B cell (primary cell): ENCODE measurements around the gene MYL10. TPM values are rescaled to one million over a fixed set of nuclear protein-coding genes. Genes with fewer than 3 reads are reported as not detected.

ENCODE experiments used
- ATAC-seq: fragments of 200-7000 bp; cut with Tn5 transposase; one replicate; pipeline ENCODE4 v1.10.0; 2021; ENCODE audit warnings: low read depth, mild to moderate bottlenecking, moderate number of reproducible peaks, moderate library complexity
- CTCF ChIA-PET: fragments of 350-600 bp; sonication (Branson Sonifier 250); formaldehyde crosslinking; loops from one replicate; lab custom pipeline; 2021; ENCODE audit warnings: antibody characterized with exemption, inconsistent platforms; lab: Charles Lee
- POLR2A ChIA-PET: fragments of 350-600 bp; sonication (Branson Sonifier 250); formaldehyde crosslinking; loops from one replicate; lab custom pipeline; 2021; ENCODE audit warnings: antibody characterized with exemption; lab: Charles Lee
- DNase-seq: peaks from one replicate; pipeline ENCODE4 v3.0.0; 2013
- H2AFZ ChIP-seq: 2 replicates; pipeline ENCODE4 v1.6.1; 2012; ENCODE audit warnings: mild to moderate bottlenecking, low read depth, low read length; ENCODE audit not compliant: insufficient read depth, poor library complexity, severe bottlenecking
- H3K27ac ChIP-seq, 2 donors: 1 replicate in 1 of 2; 2 replicates in 1 of 2; pipeline ENCODE4 v1.5.1; 2012 to 2013; ENCODE audit warnings: low read length in 2 of 2, mild to moderate bottlenecking in 2 of 2, moderate library complexity in 1 of 2
- H3K27me3 ChIP-seq, 4 experiments: fragments of 200-600 bp in 1 of 4; sonication (generic) in 1 of 4; replicated peaks in 1 of 4; 1 replicate in 2 of 4; 2 replicates in 2 of 4; pipeline versions ENCODE4 v1.6.1 to v1.7.0; 2013 to 2016; ENCODE audit warnings: low read length in 3 of 4, mild to moderate bottlenecking in 2 of 4, mixed read lengths in 1 of 4, moderate library complexity in 1 of 4; ENCODE audit not compliant: insufficient read depth in 4 of 4, control insufficient read depth in 3 of 4; ENCODE audit errors: control extremely low read depth in 1 of 4
- H3K36me3 ChIP-seq, 2 experiments: replicated peaks in 1 of 2; 1 replicate in 1 of 2; 2 replicates in 1 of 2; pipeline versions ENCODE4 v1.6.1 to v1.7.1; 2013; ENCODE audit warnings: low read length in 1 of 2; ENCODE audit not compliant: insufficient read depth in 2 of 2, control insufficient read depth in 1 of 2; ENCODE audit errors: control extremely low read depth in 1 of 2, extremely low read depth in 1 of 2
- H3K4me1 ChIP-seq, 2 donors: fragments of 200-600 bp in 1 of 2; sonication (generic) in 1 of 2; 1 replicate in 1 of 2; 2 replicates in 1 of 2; pipeline versions ENCODE4 v1.5.1 to v1.6.1; 2013 to 2017; ENCODE audit warnings: low read length in 2 of 2; ENCODE audit not compliant: control insufficient read depth in 2 of 2, insufficient read depth in 2 of 2
- H3K4me2 ChIP-seq: replicated peaks from 2 replicates; pipeline ENCODE3; 2012; ENCODE audit warnings: mild to moderate bottlenecking, low read depth, low read length; ENCODE audit not compliant: poor library complexity, severe bottlenecking
- H3K4me3 ChIP-seq, 5 experiments: fragments of 200-600 bp in 1 of 5; sonication (generic) in 1 of 5; 1 replicate in 3 of 5; 2 replicates in 2 of 5; pipeline versions ENCODE4 v1.5.1 to v1.7.0; 2011 to 2016; ENCODE audit warnings: low read length in 4 of 5, mild to moderate bottlenecking in 4 of 5, low read depth in 2 of 5, control low read depth in 1 of 5, moderate library complexity in 1 of 5; ENCODE audit not compliant: insufficient read depth in 1 of 5; ENCODE audit errors: control extremely low read depth in 1 of 5, extremely low read depth in 1 of 5
- H3K79me2 ChIP-seq: fragments of 200-600 bp; sonication (generic); one replicate; pipeline ENCODE4 v1.6.0; 2016; ENCODE audit warnings: low read length; ENCODE audit not compliant: control insufficient read depth, insufficient read depth
- H3K9ac ChIP-seq: fragments of 200-600 bp; sonication (generic); 2 replicates; pipeline ENCODE4 v1.6.1; 2017; ENCODE audit warnings: mild to moderate bottlenecking, low read length, moderate library complexity
- H3K9me3 ChIP-seq, 3 donors: one replicate each; pipeline versions ENCODE4 v1.6.1 to v1.7.1; 2013; ENCODE audit warnings: low read length in 2 of 3; ENCODE audit not compliant: control insufficient read depth in 2 of 3, insufficient read depth in 1 of 3; ENCODE audit errors: control extremely low read depth in 1 of 3
- H4K20me1 ChIP-seq: 2 replicates; pipeline ENCODE4 v1.6.0; 2012; ENCODE audit warnings: mild to moderate bottlenecking, low read length; ENCODE audit not compliant: insufficient read depth, control insufficient read depth, poor library complexity, severe bottlenecking
- H3K27ac Mint-ChIP-seq: one replicate; pipeline ENCODE4 v1.8.0; 2021; ENCODE audit warnings: mixed read lengths
- H3K27me3 Mint-ChIP-seq: one replicate; pipeline ENCODE4 v1.8.0; 2021; ENCODE audit warnings: mixed read lengths
- H3K4me1 Mint-ChIP-seq: one replicate; pipeline ENCODE4 v1.8.0; 2021; ENCODE audit warnings: mixed read lengths
- H3K4me3 Mint-ChIP-seq: one replicate; pipeline ENCODE4 v1.8.0; 2021; ENCODE audit warnings: mixed read lengths
- H3K9me3 Mint-ChIP-seq: one replicate; pipeline ENCODE4 v1.8.0; 2022; ENCODE audit warnings: mixed read lengths; ENCODE audit not compliant: insufficient read depth
- EZH2 ChIP-seq: IDR thresholded peaks from 2 replicates; pipeline ENCODE4 v1.6.1; 2012; ENCODE audit warnings: borderline replicate concordance, low read depth, mild to moderate bottlenecking, moderate library complexity, low read length; ENCODE audit not compliant: insufficient read depth, poor library complexity, severe bottlenecking
- WGBS: methylation state at CpG from one replicate; pipeline ENCODE4 v1.1.5; 2013; ENCODE audit warnings: missing lambda C conversion rate; ENCODE audit not compliant: insufficient coverage; 5-methylcytosine and 5-hydroxymethylcytosine counted together
- intact Hi-C: fragments of 100-400 bp; cut with micrococcal nuclease; formaldehyde crosslinking; loops from one replicate; pipeline ENCODE4 v1.10.0; 2022
- polyA plus RNA-seq: library from polyadenylated mRNA; depleted of rRNA; stranded (reverse); fragments of >200 nt; gene quantifications from 2 replicates; pipeline ENCODE4 v1.2.3, GENCODE V29; 2012
- total RNA-seq, 2 donors: library from RNA; stranded (reverse); fragments of 120-200 nt in 1 of 2; gene quantifications; 1 replicate in 1 of 2; 2 replicates in 1 of 2; pipeline versions ENCODE4 v1.2.3 to v1.2.4, GENCODE V29; 2013 to 2022
- TF ChIP-seq, protein P1 (sequence below): fragments of 200-600 bp; IDR thresholded peaks from one replicate; pipeline ENCODE4 v1.8.0; 2022; ENCODE audit warnings: antibody characterized with exemption, mild to moderate bottlenecking

Gene MYL10
- total and polyA plus RNA-seq, 2 donors (not counting 1 experiment from before 2014, with no cell fraction given), result not detected

DNA sequence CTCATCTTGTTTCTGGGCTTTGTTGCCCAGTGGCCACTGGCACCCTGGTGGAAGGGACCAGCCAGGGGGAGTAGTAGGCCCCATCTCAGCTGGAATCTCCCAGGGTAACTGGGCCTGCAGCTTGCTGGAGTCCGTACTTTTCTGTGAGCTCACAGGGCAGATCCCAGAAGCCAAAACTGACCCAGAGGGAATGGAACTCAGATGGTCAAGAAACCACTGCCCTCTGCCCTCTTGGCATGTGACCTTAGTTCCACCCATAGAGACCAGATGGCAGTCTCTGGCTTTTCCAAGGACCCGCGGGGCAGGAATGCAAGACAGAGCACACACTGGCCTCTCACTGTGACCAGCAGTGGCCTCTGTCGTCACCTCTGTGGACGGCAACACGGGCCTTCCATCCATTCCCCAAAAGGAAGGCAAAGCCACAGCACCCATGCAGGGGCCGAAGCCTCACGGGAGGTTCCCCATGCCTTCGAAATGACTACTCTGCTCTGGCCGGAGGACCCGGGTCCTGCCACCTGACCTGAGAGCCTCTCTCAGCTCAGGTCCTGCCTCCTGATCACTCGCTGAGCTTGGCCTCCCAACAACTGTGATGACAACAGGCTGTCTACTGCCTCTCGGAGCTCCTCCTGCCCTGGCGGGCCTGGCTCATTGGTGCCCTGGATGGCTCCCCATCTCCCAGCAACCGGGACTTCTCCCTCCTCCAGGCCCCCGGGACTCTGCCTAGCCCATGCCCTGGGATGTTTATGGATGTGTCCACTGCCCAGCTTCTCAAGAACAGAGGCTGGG is 29.9 kb downstream of the MYL10 start:
- no peaks in the 10 kb centered on the region for H3K4me1 Mint-ChIP-seq
- DNase-seq (no peak), ATAC-seq (no peak)
- H3K4me2 ChIP-seq, result no peak overlapping the region
- H3K9me3 ChIP-seq, result no peaks in the 10 kb centered on the region
- TF ChIP-seq, protein P1, sequence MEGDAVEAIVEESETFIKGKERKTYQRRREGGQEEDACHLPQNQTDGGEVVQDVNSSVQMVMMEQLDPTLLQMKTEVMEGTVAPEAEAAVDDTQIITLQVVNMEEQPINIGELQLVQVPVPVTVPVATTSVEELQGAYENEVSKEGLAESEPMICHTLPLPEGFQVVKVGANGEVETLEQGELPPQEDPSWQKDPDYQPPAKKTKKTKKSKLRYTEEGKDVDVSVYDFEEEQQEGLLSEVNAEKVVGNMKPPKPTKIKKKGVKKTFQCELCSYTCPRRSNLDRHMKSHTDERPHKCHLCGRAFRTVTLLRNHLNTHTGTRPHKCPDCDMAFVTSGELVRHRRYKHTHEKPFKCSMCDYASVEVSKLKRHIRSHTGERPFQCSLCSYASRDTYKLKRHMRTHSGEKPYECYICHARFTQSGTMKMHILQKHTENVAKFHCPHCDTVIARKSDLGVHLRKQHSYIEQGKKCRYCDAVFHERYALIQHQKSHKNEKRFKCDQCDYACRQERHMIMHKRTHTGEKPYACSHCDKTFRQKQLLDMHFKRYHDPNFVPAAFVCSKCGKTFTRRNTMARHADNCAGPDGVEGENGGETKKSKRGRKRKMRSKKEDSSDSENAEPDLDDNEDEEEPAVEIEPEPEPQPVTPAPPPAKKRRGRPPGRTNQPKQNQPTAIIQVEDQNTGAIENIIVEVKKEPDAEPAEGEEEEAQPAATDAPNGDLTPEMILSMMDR, result no peak
- TF ChIP-seq EZH2, result no peak
- no peaks in the 10 kb centered on the region for H3K36me3 ChIP-seq
- H3K27me3 Mint-ChIP-seq, result no peaks in the 10 kb centered on the region
- H4K20me1 ChIP-seq, result no peaks in the 10 kb centered on the region
- no peaks in the 10 kb centered on the region for H3K79me2 ChIP-seq
- H3K27me3 ChIP-seq, result peaks cover 0 to 4% (median 0%) of the 10 kb centered on the region in 4 experiments
- H3K4me3 ChIP-seq, result no peak overlapping the region
- H3K4me1 ChIP-seq, result peaks cover 0 to 5% of the 10 kb centered on the region in 2 donors
- no peaks in the 10 kb centered on the region for H3K9me3 Mint-ChIP-seq
- no peak overlapping the region for H2AFZ ChIP-seq
- no peak overlapping the region for H3K9ac ChIP-seq
- H3K27ac Mint-ChIP-seq, result no peak overlapping the region
- CTCF ChIA-PET, result interaction anchor here (1.0 to 1.7 kb wide), 4 partner anchors 218 to 674 kb away, joined by 3 read pairs; partner anchors contain the start of gene CUX1
- intact Hi-C loops, result no loop called here
- no peak overlapping the region for H3K4me3 Mint-ChIP-seq
- POLR2A ChIA-PET, result no interaction called here
- H3K27ac ChIP-seq, result no peak overlapping the region
- 94% methylated on average over 14 of the region's 16 CpGs for WGBS

DNA sequence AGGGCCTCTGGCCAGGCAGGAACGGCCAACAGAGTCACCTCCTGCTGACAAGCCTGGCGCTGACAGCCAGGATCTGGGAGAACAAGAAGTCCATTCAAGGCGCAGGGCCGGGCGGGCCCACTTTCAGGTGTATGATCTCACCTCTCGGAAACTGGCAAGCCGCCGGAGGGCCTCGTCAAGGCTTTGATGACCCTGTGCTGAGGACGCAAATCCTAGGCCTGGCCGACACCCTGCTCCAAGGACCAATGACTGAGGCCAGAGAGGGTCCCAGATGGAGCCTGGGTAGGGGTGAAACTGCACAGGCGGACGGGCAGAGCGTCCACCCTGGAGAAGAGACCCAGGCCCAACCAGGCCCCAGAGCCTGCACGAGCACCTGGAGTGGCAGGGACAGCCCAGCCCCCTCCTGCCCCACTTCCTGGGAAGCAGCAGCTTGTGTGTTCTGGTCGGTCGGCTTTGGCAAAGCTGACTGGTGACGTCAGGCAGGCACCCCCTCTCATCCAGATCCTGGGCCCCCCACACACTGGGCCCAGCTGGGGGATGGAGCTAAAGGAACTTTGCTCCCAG is 30.6 kb downstream of the MYL10 start:
- Mint-ChIP-seq H3K27me3 (no peaks in the 10 kb centered on the region), H3K4me1 (no peaks in the 10 kb centered on the region), H3K9me3 (no peaks in the 10 kb centered on the region), H3K4me3 (no peak overlapping the region), H3K27ac (no peak overlapping the region)
- H3K79me2 ChIP-seq, result no peaks in the 10 kb centered on the region
- DNase-seq (no peak), ATAC-seq (no peak)
- no peak for TF ChIP-seq EZH2
- TF ChIP-seq, protein P1, result no peak
- WGBS, result 94% methylated on average over 16 of the region's 18 CpGs
- H3K9me3 ChIP-seq, result no peaks in the 10 kb centered on the region
- no peak overlapping the region for H3K27ac ChIP-seq
- no peak overlapping the region for H2AFZ ChIP-seq
- H4K20me1 ChIP-seq, result no peaks in the 10 kb centered on the region
- CTCF ChIA-PET, result interaction anchor here (1.0 to 1.1 kb wide), 2 partner anchors 219 to 639 kb away, joined by 3 read pairs; partner anchors contain the start of gene CUX1
- POLR2A ChIA-PET, result no interaction called here
- peaks cover 0 to 5% (median 0%) of the 10 kb centered on the region in 4 experiments for H3K27me3 ChIP-seq
- H3K4me3 ChIP-seq, result no peak overlapping the region
- intact Hi-C loops, result no loop called here
- H3K36me3 ChIP-seq, result no peaks in the 10 kb centered on the region
- H3K4me1 ChIP-seq, result peaks cover 0 to 5% of the 10 kb centered on the region in 2 donors
- H3K9ac ChIP-seq, result no peak overlapping the region
- H3K4me2 ChIP-seq, result no peak overlapping the region
